Lung (tissue), 12 donors: ENCODE measurements around the gene RNF167. TPM values are rescaled to one million over a fixed set of nuclear protein-coding genes. Genes with fewer than 3 reads are reported as not detected.

Source experiments
- ATAC-seq: fragments of 200-7000 bp; cut with Tn5 transposase; one replicate; pipeline ENCODE4 v1.9.1; 2020; ENCODE audit warnings: moderate number of reproducible peaks; ENCODE audit not compliant: insufficient read depth, low FRiP score
- DNase-seq, 3 donors: peaks; one replicate each; pipeline ENCODE4 v3.0.0-alpha.2; 2013 to 2017
- H3K27ac ChIP-seq, 2 donors: one replicate each; pipeline ENCODE4 v1.5.1; 2013; ENCODE audit warnings: mild to moderate bottlenecking in 2 of 2, moderate library complexity in 2 of 2, control low read depth in 1 of 2, inconsistent platforms in 1 of 2, low read depth in 1 of 2, low read length in 1 of 2
- H3K27me3 ChIP-seq, 3 donors: one replicate each; pipeline ENCODE4 v1.5.1; 2013; ENCODE audit warnings: low read length in 2 of 3; ENCODE audit not compliant: control insufficient read depth in 3 of 3, insufficient read depth in 3 of 3
- H3K36me3 ChIP-seq, 4 donors: one replicate each; pipeline ENCODE4 v1.5.1; 2013; ENCODE audit warnings: low read length in 4 of 4, mild to moderate bottlenecking in 1 of 4, moderate library complexity in 1 of 4; ENCODE audit not compliant: control insufficient read depth in 4 of 4, insufficient read depth in 4 of 4
- H3K4me1 ChIP-seq, 5 donors: one replicate each; pipeline ENCODE4 v1.5.1; 2013; ENCODE audit warnings: low read length in 5 of 5, mild to moderate bottlenecking in 2 of 5, moderate library complexity in 1 of 5; ENCODE audit not compliant: control insufficient read depth in 5 of 5, insufficient read depth in 5 of 5
- H3K4me3 ChIP-seq: one replicate; pipeline ENCODE4 v1.5.1; 2013; ENCODE audit warnings: mild to moderate bottlenecking, control low read depth, moderate library complexity
- H3K9ac ChIP-seq, 2 donors: one replicate each; pipeline ENCODE4 v1.5.1; 2013; ENCODE audit warnings: low read length in 2 of 2, control low read depth in 1 of 2; ENCODE audit not compliant: insufficient read depth in 1 of 2
- H3K9me3 ChIP-seq, 4 donors: one replicate each; pipeline ENCODE4 v1.5.1; 2013; ENCODE audit warnings: low read length in 3 of 4, mild to moderate bottlenecking in 1 of 4, moderate library complexity in 1 of 4; ENCODE audit not compliant: control insufficient read depth in 4 of 4, insufficient read depth in 3 of 4
- CTCF ChIP-seq: IDR thresholded peaks from 2 replicates; pipeline ENCODE4 v1.5.1; 2012; ENCODE audit warnings: mild to moderate bottlenecking; ENCODE audit errors: control extremely low read depth, extremely low read depth
- WGBS, 2 donors: extraction: QIAGEN DNeasy Blood & Tissue Kit; methylation state at CpG; one replicate each; pipeline ENCODE4 v1.1.7; 2013; 5-methylcytosine and 5-hydroxymethylcytosine counted together
- polyA plus RNA-seq, 2 donors: library from polyadenylated mRNA; stranded (reverse); fragments of 200-250 nt; gene quantifications; one replicate each; pipeline ENCODE4 v1.2.1, GENCODE V29; 2013
- total RNA-seq, 2 donors: library from RNA; depleted of rRNA in 1 of 2; stranded (reverse); fragments of >200 nt in 1 of 2; gene quantifications; one replicate each; pipeline ENCODE4 v1.2.1, GENCODE V29; 2014 to 2021
- donor health status: control.
- donor health status: control.
- donor health status: Bipolar disorder and iron deficiency.
- donor health status: healthy.
- donor health status: DM: yes; HTN: yes; CAD: no.

RNF167 gene
- total and polyA plus RNA-seq, 4 donors = 30.8 to 142 (median 97.0) TPM

GRCh38 chr17:4947010-4947410, 6.9 kb downstream of the RNF167 start:
- Histone ChIP-seq H3K4me1 (peaks cover 2 to 26% (median 17%) of the 10 kb centered on the region in 5 donors), H3K27me3 (no peaks in the 10 kb centered on the region), H3K9ac (peak overlapping the region in 1 of 2 donors; percentile 11), H3K27ac (peak overlapping the region; percentile 73 to 87), H3K36me3 (peaks cover 12 to 32% (median 27%) of the 10 kb centered on the region in 4 donors), H3K9me3 (no peaks in the 10 kb centered on the region), H3K4me3 (peak overlapping the region; percentile 67)
- ATAC-seq = no peak
- TF ChIP-seq CTCF = no peak
- 0 to 1% methylated on average over 7 of the region's 7 CpGs for WGBS, 2 donors
- peak in 2 of 3 donors; percentile 10 to 11 for DNase-seq

GRCh38 chr17:4947411-4948165, 7.5 kb downstream of the RNF167 start:
- Histone ChIP-seq H3K4me3 (peak overlapping the region; percentile 100), H3K9me3 (no peaks in the 10 kb centered on the region), H3K4me1 (peaks cover 2 to 26% (median 18%) of the 10 kb centered on the region in 5 donors), H3K36me3 (peaks cover 11 to 28% (median 25%) of the 10 kb centered on the region in 4 donors), H3K27me3 (no peaks in the 10 kb centered on the region), H3K27ac (peak overlapping the region; percentile 91 to 99), H3K9ac (peak overlapping the region in 1 of 2 donors; percentile 37)
- ATAC-seq = peak; percentile 32
- peak; percentile 73 to 80 (median 75) for DNase-seq
- 1% methylated on average over 40 to 56 of the region's 56 CpGs for WGBS, 2 donors
- TF ChIP-seq CTCF = no peak

DNA sequence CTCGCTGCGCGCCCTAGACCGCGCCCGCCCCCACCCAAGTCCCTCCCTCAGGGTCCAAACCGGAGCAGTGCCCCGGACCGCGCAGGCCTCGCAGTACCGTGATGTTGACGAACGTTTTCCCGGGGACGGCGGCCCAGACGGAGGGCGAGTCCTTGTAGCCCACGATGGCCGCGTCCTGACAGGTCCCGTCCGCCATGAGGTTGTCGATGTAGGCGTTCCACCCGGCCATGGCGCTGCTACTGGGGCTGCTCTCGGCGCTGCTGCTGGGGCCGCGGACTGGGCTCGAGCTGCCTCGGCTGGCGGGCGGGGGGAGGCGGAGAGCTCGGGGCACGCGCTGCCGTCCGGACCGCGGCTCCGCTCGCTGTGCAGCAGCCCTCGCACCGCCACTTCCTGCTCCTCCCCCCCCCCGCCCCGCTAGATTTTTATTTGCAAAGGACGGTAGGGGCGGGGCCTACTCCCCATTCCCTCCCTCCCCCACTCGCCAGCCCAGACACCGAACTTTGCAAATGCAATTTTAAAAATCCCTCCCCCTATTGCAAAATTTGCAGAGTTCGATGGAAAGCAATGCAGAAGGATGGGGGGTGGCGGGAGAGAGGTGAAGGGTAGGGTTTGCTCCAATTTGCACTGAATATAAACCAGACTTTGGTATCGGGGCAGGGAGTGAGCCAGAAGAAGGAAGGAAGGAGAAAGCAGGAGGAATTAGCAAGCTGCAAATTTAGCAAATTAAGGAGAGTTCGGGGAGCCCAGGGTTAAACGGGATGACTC, 8.3 kb downstream of the RNF167 start, which contains the start of gene PFN1:
Gene PFN1, minus strand, starts transcription at position 365 of the 765 bp plus-strand sequence. Its CDS starts 136 bp downstream, at position 229.
- H3K9me3 ChIP-seq = no peaks in the 10 kb centered on the region
- no peaks in the 10 kb centered on the region for H3K27me3 ChIP-seq
- H3K4me3 ChIP-seq = peak within 1 kb of the TSS; percentile 100
- DNase-seq (peak; percentile 94 to 98 (median 97)), ATAC-seq (peak; percentile 71)
- peak within 1 kb of the TSS; percentile 91 to 99 for H3K27ac ChIP-seq
- H3K9ac ChIP-seq = peak within 1 kb of the TSS; percentile 37 to 65
- TF ChIP-seq CTCF = no peak
- 0 to 1% methylated on average over 53 to 59 of the region's 59 CpGs for WGBS, 2 donors
- H3K4me1 ChIP-seq = peaks cover 2 to 27% (median 18%) of the 10 kb centered on the region in 5 donors
- peaks cover 7 to 21% (median 18%) of the 10 kb centered on the region in 4 donors for H3K36me3 ChIP-seq
